Colonic mucosa (tissue), 4 donors: ENCODE measurements around the gene SLC2A8. TPM values are rescaled to one million over a fixed set of nuclear protein-coding genes. Genes with fewer than 3 reads are reported as not detected.
A peak's percentile ranks its signal among the peaks of the same experiment; 100 is the strongest.

Source experiments
- DNase-seq: peaks from one replicate; pipeline ENCODE4 v3.0.0-alpha.2; 2020
- H3K27ac ChIP-seq: fragments of 200-600 bp; one replicate; pipeline ENCODE4 v1.8.0; 2021
- H3K27me3 ChIP-seq: fragments of 200-600 bp; one replicate; pipeline ENCODE4 v1.8.0; 2021
- H3K36me3 ChIP-seq: fragments of 200-600 bp; one replicate; pipeline ENCODE4 v1.8.0; 2021
- H3K4me1 ChIP-seq: fragments of 200-600 bp; one replicate; pipeline ENCODE4 v1.8.0; 2021; ENCODE audit warnings: mild to moderate bottlenecking
- H3K4me3 ChIP-seq: fragments of 200-600 bp; one replicate; pipeline ENCODE4 v1.8.0; 2021
- H3K9ac ChIP-seq, 2 donors: one replicate each; pipeline ENCODE4 v1.7.0; 2013; ENCODE audit warnings: control low read depth in 2 of 2, low read depth in 2 of 2, low read length in 2 of 2
- H3K9me3 ChIP-seq: fragments of 200-600 bp; one replicate; pipeline ENCODE4 v1.8.0; 2021
- intact Hi-C: fragments of 100-400 bp; cut with DNase I; formaldehyde crosslinking; loops from one replicate; pipeline ENCODE4 v1.14.1; 2022
- total RNA-seq, 2 donors: library from RNA; stranded (reverse); fragmentation: NEBNext Ultra II Directional in 1 of 2; extraction: Animal tissue kit (Norgen Biotek cat#: 25700) in 1 of 2; gene quantifications; one replicate each; pipeline ENCODE4 v1.2.1, GENCODE V29; 2021
- TF ChIP-seq, protein P1 (sequence below): fragments of 200-600 bp; IDR thresholded peaks from one replicate; pipeline ENCODE4 v1.8.0; 2022; ENCODE audit warnings: antibody characterized with exemption, mild to moderate bottlenecking
- donor health status: healthy.
- donor health status: DM: no; HTN: no; CAD: no.
- donor health status: DM: no; HTN: no; CAD: no.

Gene SLC2A8
- total RNA-seq, 2 donors from 2014 or later, result 20.4 to 33.6 TPM

DNA sequence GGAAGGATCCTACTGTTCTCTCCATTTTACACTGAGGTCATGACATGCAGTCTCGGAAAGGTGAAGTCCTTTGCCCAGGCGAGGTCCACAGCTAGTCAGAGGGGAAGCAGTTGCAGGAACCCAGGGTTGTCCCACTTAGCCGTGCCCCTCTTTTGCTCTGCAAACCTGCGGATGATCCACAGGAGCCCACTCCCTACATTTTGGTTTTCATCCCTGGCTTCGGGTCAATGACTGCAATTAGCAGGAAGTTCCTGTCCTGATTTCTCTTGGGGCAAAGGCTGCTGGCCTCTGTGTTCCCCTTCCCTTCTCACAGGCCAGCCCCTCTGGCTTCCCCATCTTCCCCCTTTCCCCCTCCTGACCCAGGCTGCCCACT, 1.3 kb downstream of the SLC2A8 start:
- Histone ChIP-seq H3K4me3 (peak overlapping the region; percentile 66), H3K4me1 (peaks cover 4% of the 10 kb centered on the region), H3K9me3 (no peaks in the 10 kb centered on the region), H3K27me3 (no peaks in the 10 kb centered on the region), H3K27ac (no peak overlapping the region), H3K9ac (peak overlapping the region; percentile 53 to 74), H3K36me3 (no peaks in the 10 kb centered on the region)
- DNase-seq, result no peak
- intact Hi-C loops, result loop anchor here (5.0 to 10.0 kb wide), 3 partner anchors 49 to 183 kb away; no protein-coding TSS in a partner anchor
- TF ChIP-seq, protein P1, sequence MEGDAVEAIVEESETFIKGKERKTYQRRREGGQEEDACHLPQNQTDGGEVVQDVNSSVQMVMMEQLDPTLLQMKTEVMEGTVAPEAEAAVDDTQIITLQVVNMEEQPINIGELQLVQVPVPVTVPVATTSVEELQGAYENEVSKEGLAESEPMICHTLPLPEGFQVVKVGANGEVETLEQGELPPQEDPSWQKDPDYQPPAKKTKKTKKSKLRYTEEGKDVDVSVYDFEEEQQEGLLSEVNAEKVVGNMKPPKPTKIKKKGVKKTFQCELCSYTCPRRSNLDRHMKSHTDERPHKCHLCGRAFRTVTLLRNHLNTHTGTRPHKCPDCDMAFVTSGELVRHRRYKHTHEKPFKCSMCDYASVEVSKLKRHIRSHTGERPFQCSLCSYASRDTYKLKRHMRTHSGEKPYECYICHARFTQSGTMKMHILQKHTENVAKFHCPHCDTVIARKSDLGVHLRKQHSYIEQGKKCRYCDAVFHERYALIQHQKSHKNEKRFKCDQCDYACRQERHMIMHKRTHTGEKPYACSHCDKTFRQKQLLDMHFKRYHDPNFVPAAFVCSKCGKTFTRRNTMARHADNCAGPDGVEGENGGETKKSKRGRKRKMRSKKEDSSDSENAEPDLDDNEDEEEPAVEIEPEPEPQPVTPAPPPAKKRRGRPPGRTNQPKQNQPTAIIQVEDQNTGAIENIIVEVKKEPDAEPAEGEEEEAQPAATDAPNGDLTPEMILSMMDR, result no peak

DNA sequence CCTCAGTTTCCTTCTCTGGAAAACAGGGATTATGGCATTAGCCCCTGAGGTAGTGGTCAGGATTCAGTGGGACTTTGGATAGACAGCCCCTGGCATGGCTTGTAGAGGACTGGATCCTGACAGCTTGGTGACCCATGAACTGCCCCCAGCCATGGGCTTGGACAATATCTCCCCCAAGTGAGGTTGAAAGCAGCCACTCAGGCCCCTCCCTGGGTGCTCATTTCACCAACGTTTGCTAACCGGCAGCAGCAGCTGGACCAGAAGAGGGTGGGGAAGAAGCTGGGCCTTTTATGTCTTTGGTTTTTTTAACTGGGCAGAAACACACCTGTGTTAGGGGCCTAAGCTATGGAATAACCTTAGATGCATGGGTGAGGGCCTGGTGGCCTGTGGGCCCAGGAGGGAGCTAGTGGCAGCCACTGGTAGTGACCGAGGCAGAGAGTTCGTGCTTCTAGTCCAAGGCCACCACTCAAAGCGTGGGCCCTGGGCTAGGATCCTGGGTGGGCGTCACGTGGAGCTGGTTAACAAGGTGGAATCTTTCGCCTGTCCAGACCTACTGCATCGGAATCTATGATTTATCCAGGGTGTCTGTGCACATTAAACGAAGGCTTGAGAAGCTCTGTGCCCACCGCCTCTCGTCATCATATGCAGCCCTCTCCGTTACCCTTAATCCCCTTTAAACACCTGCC, 1.9 kb downstream of the SLC2A8 start:
- Histone ChIP-seq H3K27ac (no peak overlapping the region), H3K9me3 (no peaks in the 10 kb centered on the region), H3K36me3 (no peaks in the 10 kb centered on the region), H3K9ac (peak overlapping the region; percentile 53 to 74), H3K4me1 (peaks cover 4% of the 10 kb centered on the region), H3K4me3 (no peak overlapping the region), H3K27me3 (no peaks in the 10 kb centered on the region)
- TF ChIP-seq, protein P1, result no peak
- intact Hi-C loops, result loop anchor here (5.0 to 10.0 kb wide), 3 partner anchors 48 to 184 kb away; no protein-coding TSS in a partner anchor
- DNase-seq, result no peak

DNA sequence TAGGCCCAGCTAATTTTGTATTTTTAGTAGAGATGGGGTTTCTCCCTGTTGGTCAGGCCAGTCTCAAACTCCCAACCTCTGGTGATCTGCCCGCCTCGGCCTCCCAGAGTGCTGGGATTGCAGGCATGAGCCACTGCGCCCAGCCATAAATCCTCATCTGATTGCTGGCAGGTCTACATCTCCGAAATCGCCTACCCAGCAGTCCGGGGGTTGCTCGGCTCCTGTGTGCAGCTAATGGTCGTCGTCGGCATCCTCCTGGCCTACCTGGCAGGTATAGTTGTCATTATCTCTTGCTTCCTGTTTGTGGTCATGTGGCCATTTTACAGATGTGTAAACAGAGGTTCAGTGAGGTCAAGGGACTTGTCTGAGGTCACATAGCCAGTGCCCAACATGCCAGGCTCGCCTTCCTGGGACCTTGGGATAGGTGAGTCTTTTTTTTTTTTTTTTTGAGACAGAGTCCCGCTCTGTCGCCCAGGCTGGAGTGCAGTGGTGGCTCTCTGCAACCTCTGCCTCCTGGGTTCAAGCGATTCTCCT, 2.8 kb downstream of the SLC2A8 start:
- no peak for DNase-seq
- intact Hi-C loops, result loop anchor here (5.0 to 10.0 kb wide), 3 partner anchors 47 to 185 kb away; no protein-coding TSS in a partner anchor
- Histone ChIP-seq H3K36me3 (no peaks in the 10 kb centered on the region), H3K27me3 (no peaks in the 10 kb centered on the region), H3K27ac (no peak overlapping the region), H3K9ac (no peak overlapping the region), H3K9me3 (no peaks in the 10 kb centered on the region), H3K4me3 (no peak overlapping the region), H3K4me1 (peaks cover 4% of the 10 kb centered on the region)
- TF ChIP-seq, protein P1, result no peak

DNA sequence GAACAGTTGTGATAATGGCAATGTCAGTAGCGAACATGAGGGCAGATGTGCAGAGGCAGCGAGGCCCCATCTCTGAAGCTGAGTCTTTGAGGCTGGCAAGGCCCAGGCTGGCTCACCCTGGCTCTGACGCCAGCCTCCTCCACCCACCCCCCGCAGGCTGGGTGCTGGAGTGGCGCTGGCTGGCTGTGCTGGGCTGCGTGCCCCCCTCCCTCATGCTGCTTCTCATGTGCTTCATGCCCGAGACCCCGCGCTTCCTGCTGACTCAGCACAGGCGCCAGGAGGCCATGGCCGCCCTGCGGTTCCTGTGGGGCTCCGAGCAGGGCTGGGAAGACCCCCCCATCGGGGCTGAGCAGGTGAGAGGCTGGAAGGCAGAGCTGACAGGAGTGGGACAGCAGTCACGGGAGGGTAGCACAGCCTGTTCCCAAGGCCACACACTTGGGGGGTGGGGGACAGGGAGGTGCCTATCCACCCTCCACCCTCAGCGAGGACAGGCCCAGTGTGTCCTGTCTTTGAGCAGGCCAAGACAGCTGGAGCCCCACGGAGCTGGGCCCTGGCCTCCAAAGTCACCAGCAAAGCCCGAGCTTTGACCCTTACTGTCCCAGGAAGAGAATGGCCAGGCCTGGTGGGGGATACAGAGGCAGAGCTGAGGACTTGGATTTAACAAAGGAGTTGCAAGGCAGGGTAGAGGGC, 5.6 kb downstream of the SLC2A8 start:
- H3K4me3 ChIP-seq, result no peak overlapping the region
- no peaks in the 10 kb centered on the region for H3K4me1 ChIP-seq
- no peak for DNase-seq
- H3K9me3 ChIP-seq, result no peaks in the 10 kb centered on the region
- intact Hi-C loops, result no loop called here
- H3K9ac ChIP-seq, result no peak overlapping the region
- no peak overlapping the region for H3K27ac ChIP-seq
- H3K36me3 ChIP-seq, result no peaks in the 10 kb centered on the region
- no peaks in the 10 kb centered on the region for H3K27me3 ChIP-seq
- TF ChIP-seq, protein P1, result no peak

DNA sequence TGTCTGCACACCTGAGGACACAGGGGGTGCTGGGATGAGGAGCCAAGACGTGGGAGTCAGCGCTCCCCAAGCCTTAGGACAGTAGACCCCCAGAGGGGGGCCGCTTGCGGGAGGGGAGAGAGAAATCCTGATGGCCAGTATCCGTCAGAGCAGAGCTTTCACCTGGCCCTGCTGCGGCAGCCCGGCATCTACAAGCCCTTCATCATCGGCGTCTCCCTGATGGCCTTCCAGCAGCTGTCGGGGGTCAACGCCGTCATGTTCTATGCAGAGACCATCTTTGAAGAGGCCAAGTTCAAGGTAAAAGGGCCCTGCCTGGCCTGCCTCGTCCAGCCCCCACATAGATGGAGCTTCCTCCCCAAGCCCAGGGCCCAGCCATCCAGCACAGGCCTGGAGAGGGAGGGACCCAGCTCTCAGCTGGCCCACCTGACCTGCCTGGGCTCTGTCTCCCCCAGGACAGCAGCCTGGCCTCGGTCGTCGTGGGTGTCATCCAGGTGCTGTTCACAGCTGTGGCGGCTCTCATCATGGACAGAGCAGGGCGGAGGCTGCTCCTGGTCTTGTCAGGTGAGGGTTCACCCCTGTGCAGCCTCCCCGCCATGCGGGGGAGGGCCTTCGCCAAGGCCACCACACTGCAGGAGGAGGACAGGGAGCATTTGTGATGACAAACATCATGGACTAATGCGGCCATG, 6.7 kb downstream of the SLC2A8 start:
- Histone ChIP-seq H3K36me3 (no peaks in the 10 kb centered on the region), H3K27me3 (no peaks in the 10 kb centered on the region), H3K4me1 (no peaks in the 10 kb centered on the region), H3K9me3 (no peaks in the 10 kb centered on the region), H3K27ac (no peak overlapping the region), H3K9ac (no peak overlapping the region), H3K4me3 (no peak overlapping the region)
- intact Hi-C loops, result no loop called here
- TF ChIP-seq, protein P1, result no peak
- DNase-seq, result no peak
